ENCODE data around the gene ZNF319. TPM values are rescaled to one million over a fixed set of nuclear protein-coding genes. Genes with fewer than 3 reads are reported as not detected.

Gene ZNF319
- total and polyA plus RNA-seq, 2 of the 13 experiments (the other 11 are each of a cell fraction or from before 2014, with no cell fraction given): 2.4 to 3.6 TPM

DNA sequence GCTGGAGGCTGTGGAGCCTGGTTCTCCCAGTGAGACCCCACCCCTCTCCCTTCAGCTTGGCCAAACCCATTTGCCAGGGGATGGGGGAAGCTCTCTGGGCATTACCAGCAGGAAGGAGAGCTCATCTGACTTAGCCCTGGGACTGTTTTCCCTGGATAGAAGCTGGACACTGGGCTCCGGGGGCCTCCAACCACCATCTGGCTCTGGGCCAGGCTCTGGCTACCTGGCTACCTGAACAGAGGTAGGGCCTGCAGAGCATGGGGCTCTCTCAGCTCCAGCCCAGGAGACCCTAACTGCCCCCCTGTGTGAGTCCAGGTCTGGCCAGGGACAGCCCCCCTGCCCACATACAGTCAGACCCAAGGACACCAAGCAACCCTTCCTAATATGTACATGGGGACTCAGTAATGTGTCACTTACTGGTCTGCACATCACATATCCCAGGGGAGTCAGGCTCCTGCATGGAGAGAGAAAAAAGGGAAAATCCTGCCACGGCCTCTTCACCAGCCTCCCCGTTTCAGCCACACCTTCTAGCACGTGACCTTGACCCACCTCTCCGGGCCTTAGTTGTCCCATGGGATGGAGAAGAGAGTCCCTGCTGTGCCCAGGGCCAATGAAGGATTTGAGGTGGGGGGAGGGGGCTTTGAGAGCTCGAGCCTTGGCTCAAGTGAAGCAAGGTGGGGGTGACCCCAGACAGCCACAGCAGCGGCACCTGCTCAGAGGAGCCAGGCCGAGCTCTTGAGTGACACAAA lies 43.4 kb downstream of the ZNF319 start (continued):
- TF ChIP-seq, protein P1, sequence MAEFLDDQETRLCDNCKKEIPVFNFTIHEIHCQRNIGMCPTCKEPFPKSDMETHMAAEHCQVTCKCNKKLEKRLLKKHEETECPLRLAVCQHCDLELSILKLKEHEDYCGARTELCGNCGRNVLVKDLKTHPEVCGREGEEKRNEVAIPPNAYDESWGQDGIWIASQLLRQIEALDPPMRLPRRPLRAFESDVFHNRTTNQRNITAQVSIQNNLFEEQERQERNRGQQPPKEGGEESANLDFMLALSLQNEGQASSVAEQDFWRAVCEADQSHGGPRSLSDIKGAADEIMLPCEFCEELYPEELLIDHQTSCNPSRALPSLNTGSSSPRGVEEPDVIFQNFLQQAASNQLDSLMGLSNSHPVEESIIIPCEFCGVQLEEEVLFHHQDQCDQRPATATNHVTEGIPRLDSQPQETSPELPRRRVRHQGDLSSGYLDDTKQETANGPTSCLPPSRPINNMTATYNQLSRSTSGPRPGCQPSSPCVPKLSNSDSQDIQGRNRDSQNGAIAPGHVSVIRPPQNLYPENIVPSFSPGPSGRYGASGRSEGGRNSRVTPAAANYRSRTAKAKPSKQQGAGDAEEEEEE (CRISPR knock-in tag; IDR thresholded peaks at IDR 0.05; ENCODE audit: borderline replicate concordance): no peak
- TF ChIP-seq JUN (CRISPR knock-in tag; IDR thresholded peaks at IDR 0.05): no peak
- no peak for TF ChIP-seq KLF16 (CRISPR knock-in tag; IDR thresholded peaks at IDR 0.05)
- 0 out of 2 replicates have a peak, but pooled peaks have one; percentile 8 for TF ChIP-seq ZNF501 (CRISPR knock-in tag; IDR thresholded peaks at IDR 0.05)
- TF ChIP-seq, protein P2, sequence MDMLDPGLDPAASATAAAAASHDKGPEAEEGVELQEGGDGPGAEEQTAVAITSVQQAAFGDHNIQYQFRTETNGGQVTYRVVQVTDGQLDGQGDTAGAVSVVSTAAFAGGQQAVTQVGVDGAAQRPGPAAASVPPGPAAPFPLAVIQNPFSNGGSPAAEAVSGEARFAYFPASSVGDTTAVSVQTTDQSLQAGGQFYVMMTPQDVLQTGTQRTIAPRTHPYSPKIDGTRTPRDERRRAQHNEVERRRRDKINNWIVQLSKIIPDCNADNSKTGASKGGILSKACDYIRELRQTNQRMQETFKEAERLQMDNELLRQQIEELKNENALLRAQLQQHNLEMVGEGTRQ (IDR thresholded peaks at IDR 0.05; ENCODE audit: low read depth, low read length): no peak
- TF ChIP-seq, protein P2 (CRISPR knock-in tag; IDR thresholded peaks at IDR 0.05; ENCODE audit: borderline replicate concordance): peak; percentile 40; the same call in 1 of the 2 replicates
- no peak for TF ChIP-seq ZBTB20 (CRISPR knock-in tag; IDR thresholded peaks at IDR 0.05; ENCODE audit: borderline replicate concordance, low read depth)
